Endodermal cell (in vitro differentiated cells): Measurements from ENCODE around the gene KCNK16. TPM values are rescaled to one million over a fixed set of nuclear protein-coding genes. Genes with fewer than 3 reads are reported as not detected.

Experiments used
- DNase-seq: peaks from one replicate; pipeline ENCODE4 v3.0.0-alpha.2; 2017
- H3K27ac ChIP-seq: 2 replicates; pipeline ENCODE4 v1.5.1; 2013; ENCODE audit warnings: mild to moderate bottlenecking, low read depth, low read length, moderate library complexity
- H3K27me3 ChIP-seq: 2 replicates; pipeline ENCODE4 v1.6.1; 2013; ENCODE audit warnings: mild to moderate bottlenecking, low read length, moderate library complexity; ENCODE audit not compliant: insufficient read depth, control insufficient read depth, poor library complexity, severe bottlenecking
- H3K36me3 ChIP-seq: 2 replicates; pipeline ENCODE4 v1.7.0; 2013; ENCODE audit warnings: mild to moderate bottlenecking, low read length, moderate library complexity; ENCODE audit not compliant: control insufficient read depth, insufficient read depth
- H3K4me1 ChIP-seq: one replicate; pipeline ENCODE4 v1.7.0; 2013; ENCODE audit warnings: low read length; ENCODE audit not compliant: control insufficient read depth, insufficient read depth
- H3K4me3 ChIP-seq: 2 replicates; pipeline ENCODE4 v1.5.1; 2013; ENCODE audit warnings: mild to moderate bottlenecking, low read length, moderate library complexity
- H3K9ac ChIP-seq: 2 replicates; pipeline ENCODE4 v1.6.1; 2013; ENCODE audit warnings: mild to moderate bottlenecking, low read length, moderate library complexity; ENCODE audit not compliant: poor library complexity, severe bottlenecking; ENCODE audit errors: extremely low read depth
- H3K9me3 ChIP-seq: 2 replicates; pipeline ENCODE4 v1.6.1; 2013; ENCODE audit warnings: mild to moderate bottlenecking, low read length, moderate library complexity; ENCODE audit not compliant: control insufficient read depth
- H3K27ac Mint-ChIP-seq: 2 replicates; pipeline ENCODE4 v1.8.0; 2020; ENCODE audit warnings: mixed read lengths
- H3K27me3 Mint-ChIP-seq: 2 replicates; pipeline ENCODE4 v1.8.0; 2021; ENCODE audit warnings: mild to moderate bottlenecking, mixed read lengths; ENCODE audit not compliant: insufficient read depth
- H3K36me3 Mint-ChIP-seq: 2 replicates; pipeline ENCODE4 v1.8.0; 2020; ENCODE audit warnings: low read depth, mixed read lengths
- H3K4me1 Mint-ChIP-seq: 2 replicates; pipeline ENCODE4 v1.8.0; 2020; ENCODE audit warnings: mixed read lengths
- H3K4me3 Mint-ChIP-seq: 2 replicates; pipeline ENCODE4 v1.8.0; 2020; ENCODE audit warnings: mild to moderate bottlenecking, moderate library complexity, mixed read lengths
- H3K9me3 Mint-ChIP-seq: 2 replicates; pipeline ENCODE4 v1.8.0; 2020; ENCODE audit warnings: mild to moderate bottlenecking, mixed read lengths
- WGBS, 2 experiments: methylation state at CpG; one replicate each; pipeline versions ENCODE4 v1.1.5 to v1.1.7; 2013; ENCODE audit warnings: missing lambda C conversion rate in 2 of 2, mixed read lengths in 1 of 2; ENCODE audit not compliant: insufficient coverage in 1 of 2, insufficient read length in 1 of 2; 5-methylcytosine and 5-hydroxymethylcytosine counted together
- total RNA-seq, 2 donors: library from RNA; stranded (reverse); fragmentation: NEBNext Ultra II Directional in 1 of 2; extraction: Animal tissue kit (Norgen Biotek cat#: 25700) in 1 of 2; gene quantifications; 2 replicates in 1 of 2; 3 replicates in 1 of 2; pipeline ENCODE4 v1.2.1, GENCODE V29; 2021
- TF ChIP-seq, protein P1 (sequence below): fragments of 200-600 bp; sonication (generic); conservative IDR thresholded peaks from 2 replicates; pipeline ENCODE4 v1.5.0; 2021; ENCODE audit warnings: antibody characterized with exemption, mild to moderate bottlenecking

The KCNK16 gene
- total RNA-seq, 2 donors from 2014 or later, result not detected

DNA sequence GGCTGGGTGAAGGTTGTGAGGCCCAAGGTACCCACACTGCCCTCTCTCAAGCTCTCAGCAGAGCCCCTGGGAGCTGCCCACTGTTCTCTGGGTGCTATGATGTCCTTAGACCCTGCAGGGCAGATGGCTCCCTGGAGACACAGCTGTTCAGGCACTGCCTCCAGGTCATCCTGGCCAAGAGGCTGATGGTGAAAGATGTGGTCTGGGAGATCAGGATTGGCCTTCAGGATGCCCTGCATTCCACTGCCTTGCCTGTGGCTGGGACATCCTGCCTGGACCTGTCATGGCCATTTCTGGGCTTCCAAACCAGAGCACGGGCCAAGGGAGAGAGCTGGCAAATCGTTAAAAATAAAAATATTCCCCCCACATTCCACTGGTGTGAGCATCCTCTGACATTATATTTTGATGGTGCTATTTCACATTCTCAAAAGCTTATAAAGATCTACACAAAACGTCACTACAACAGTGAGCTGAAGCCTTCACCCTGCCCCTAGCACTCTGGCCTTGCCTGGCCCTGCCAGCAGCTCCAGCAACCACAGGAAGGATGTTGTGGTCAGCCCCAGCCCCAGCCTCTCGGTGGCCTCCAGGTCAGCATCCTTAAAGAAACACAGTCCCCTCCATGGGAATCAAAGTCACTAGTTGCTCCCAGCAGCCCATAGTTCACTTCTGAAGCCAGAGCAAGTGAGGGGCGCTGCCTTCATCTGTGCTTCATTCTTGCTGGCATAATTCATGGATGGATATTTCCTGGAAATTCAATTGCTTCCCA is 13.5 kb upstream of the KCNK16 start:
- peaks cover 10% of the 10 kb centered on the region for H3K4me1 ChIP-seq
- H3K4me3 Mint-ChIP-seq, result no peak overlapping the region
- no peaks in the 10 kb centered on the region for H3K36me3 Mint-ChIP-seq
- H3K36me3 ChIP-seq, result no peaks in the 10 kb centered on the region
- peaks cover 7% of the 10 kb centered on the region for H3K27me3 Mint-ChIP-seq
- no peak overlapping the region for H3K9ac ChIP-seq
- H3K27ac Mint-ChIP-seq, result no peak overlapping the region
- H3K27me3 ChIP-seq, result no peaks in the 10 kb centered on the region
- no peaks in the 10 kb centered on the region for H3K9me3 Mint-ChIP-seq
- WGBS, 2 experiments, result 85 to 96% methylated on average over 5 of the region's 5 CpGs
- H3K27ac ChIP-seq, result no peak overlapping the region
- H3K4me1 Mint-ChIP-seq, result peaks cover 16% of the 10 kb centered on the region
- H3K4me3 ChIP-seq, result no peak overlapping the region
- TF ChIP-seq, protein P1, sequence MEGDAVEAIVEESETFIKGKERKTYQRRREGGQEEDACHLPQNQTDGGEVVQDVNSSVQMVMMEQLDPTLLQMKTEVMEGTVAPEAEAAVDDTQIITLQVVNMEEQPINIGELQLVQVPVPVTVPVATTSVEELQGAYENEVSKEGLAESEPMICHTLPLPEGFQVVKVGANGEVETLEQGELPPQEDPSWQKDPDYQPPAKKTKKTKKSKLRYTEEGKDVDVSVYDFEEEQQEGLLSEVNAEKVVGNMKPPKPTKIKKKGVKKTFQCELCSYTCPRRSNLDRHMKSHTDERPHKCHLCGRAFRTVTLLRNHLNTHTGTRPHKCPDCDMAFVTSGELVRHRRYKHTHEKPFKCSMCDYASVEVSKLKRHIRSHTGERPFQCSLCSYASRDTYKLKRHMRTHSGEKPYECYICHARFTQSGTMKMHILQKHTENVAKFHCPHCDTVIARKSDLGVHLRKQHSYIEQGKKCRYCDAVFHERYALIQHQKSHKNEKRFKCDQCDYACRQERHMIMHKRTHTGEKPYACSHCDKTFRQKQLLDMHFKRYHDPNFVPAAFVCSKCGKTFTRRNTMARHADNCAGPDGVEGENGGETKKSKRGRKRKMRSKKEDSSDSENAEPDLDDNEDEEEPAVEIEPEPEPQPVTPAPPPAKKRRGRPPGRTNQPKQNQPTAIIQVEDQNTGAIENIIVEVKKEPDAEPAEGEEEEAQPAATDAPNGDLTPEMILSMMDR, result no peak
- DNase-seq, result no peak
- no peaks in the 10 kb centered on the region for H3K9me3 ChIP-seq

DNA sequence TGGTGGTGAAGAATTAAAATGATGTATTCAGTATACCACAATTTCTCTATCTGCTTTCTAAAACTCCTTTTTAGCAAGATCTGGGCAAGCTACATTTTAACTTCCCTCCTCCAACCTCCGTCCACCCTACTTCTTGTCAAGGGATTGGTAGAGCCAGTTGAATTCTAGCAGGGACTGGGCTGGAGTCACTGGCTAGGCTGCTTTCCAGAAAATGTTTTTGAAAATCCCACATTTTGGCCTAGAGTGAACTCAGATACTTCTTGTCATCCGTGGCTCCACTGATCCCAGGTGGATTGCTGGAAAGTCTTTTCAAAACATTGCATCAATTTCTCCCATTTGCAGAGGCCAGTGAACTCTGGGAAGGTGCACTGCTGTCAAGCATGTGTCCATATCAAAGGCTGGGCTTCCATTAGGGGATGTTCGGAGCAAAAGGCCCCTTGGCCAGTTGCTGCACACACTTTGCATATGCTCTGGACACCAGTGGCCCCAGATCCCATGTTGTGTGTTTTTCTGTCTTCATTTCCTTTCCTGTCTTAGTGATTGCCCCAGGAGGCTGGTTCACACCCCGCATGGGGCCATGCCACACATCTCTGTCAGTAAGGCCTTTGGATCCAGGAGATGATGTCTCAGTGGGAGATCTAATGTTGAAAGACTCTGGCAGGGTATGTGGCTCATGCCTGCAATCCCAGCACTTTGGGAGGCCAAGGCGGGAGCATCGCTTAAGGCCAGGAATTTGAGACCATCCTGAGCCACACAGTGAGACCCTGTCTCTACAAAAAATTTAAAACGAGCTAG is 11.3 kb upstream of the KCNK16 start:
- Histone ChIP-seq H3K4me3 (no peak overlapping the region), H3K9ac (no peak overlapping the region), H3K27me3 (no peaks in the 10 kb centered on the region), H3K9me3 (no peaks in the 10 kb centered on the region), H3K36me3 (no peaks in the 10 kb centered on the region), H3K4me1 (no peaks in the 10 kb centered on the region), H3K27ac (no peak overlapping the region)
- 89 to 92% methylated on average over 6 to 7 of the region's 7 CpGs for WGBS, 2 experiments
- H3K27ac Mint-ChIP-seq, result no peak overlapping the region
- TF ChIP-seq, protein P1, result no peak
- no peak overlapping the region for H3K4me3 Mint-ChIP-seq
- H3K4me1 Mint-ChIP-seq, result no peaks in the 10 kb centered on the region
- H3K36me3 Mint-ChIP-seq, result no peaks in the 10 kb centered on the region
- no peaks in the 10 kb centered on the region for H3K9me3 Mint-ChIP-seq
- DNase-seq, result no peak
- H3K27me3 Mint-ChIP-seq, result peaks cover 9% of the 10 kb centered on the region

DNA sequence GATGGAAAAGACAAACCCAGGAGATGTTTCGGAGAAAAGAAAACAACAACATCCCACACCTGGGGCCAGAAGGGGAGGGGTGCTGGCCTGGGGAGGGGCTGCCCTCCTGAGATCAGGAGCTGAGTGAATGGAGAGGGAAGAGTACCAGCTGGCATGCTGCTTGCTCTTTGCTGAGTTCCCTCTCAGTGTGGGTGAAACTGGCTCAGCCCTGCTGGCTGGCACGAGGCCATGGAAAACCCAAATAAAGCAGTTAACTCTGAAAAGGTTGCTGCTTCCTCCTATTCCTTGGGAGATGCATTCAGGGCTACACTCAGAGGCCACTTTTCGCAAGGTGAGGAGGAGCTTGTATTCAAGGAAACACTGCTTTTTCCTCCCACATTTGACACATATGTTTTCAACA is 8.0 kb upstream of the KCNK16 start:
- Mint-ChIP-seq H3K27ac (no peak overlapping the region), H3K27me3 (peaks cover 17% of the 10 kb centered on the region), H3K4me1 (no peaks in the 10 kb centered on the region), H3K9me3 (no peaks in the 10 kb centered on the region), H3K36me3 (no peaks in the 10 kb centered on the region), H3K4me3 (no peak overlapping the region)
- Histone ChIP-seq H3K27me3 (peaks cover 6% of the 10 kb centered on the region), H3K27ac (no peak overlapping the region), H3K9me3 (no peaks in the 10 kb centered on the region), H3K4me3 (no peak overlapping the region), H3K4me1 (no peaks in the 10 kb centered on the region), H3K9ac (no peak overlapping the region), H3K36me3 (no peaks in the 10 kb centered on the region)
- WGBS, 2 experiments, result 86 to 90% methylated on average over 2 of the region's 3 CpGs
- TF ChIP-seq, protein P1, result no peak
- DNase-seq, result no peak
